Chondrocyte (in vitro differentiated cells): Measurements from ENCODE around the gene MUC2. TPM values are rescaled to one million over a fixed set of nuclear protein-coding genes. Genes with fewer than 3 reads are reported as not detected.
A peak's percentile ranks its signal among the peaks of the same experiment; 100 is the strongest.

ENCODE experiments used
- DNase-seq: peaks from one replicate; pipeline ENCODE4 v3.0.0; 2021; ENCODE audit warnings: mixed read lengths, low spot score
- H3K27ac Mint-ChIP-seq: one replicate; pipeline ENCODE4 v1.8.0; 2021; ENCODE audit warnings: mild to moderate bottlenecking, moderate library complexity, mixed read lengths; ENCODE audit not compliant: unreplicated experiment
- H3K27me3 Mint-ChIP-seq: 2 replicates; pipeline ENCODE4 v1.8.0; 2021; ENCODE audit warnings: low read depth, mixed read lengths
- H3K36me3 Mint-ChIP-seq: 2 replicates; pipeline ENCODE4 v1.8.0; 2021; ENCODE audit warnings: low read depth, mixed read lengths
- H3K4me1 Mint-ChIP-seq: 2 replicates; pipeline ENCODE4 v1.8.0; 2021; ENCODE audit warnings: low read depth, mild to moderate bottlenecking, mixed read lengths
- H3K4me3 Mint-ChIP-seq: one replicate; pipeline ENCODE4 v1.8.0; 2021; ENCODE audit warnings: mild to moderate bottlenecking, moderate library complexity, mixed read lengths; ENCODE audit not compliant: unreplicated experiment
- H3K9me3 Mint-ChIP-seq: 2 replicates; pipeline ENCODE4 v1.8.0; 2021; ENCODE audit warnings: low read depth, mixed read lengths
- CTCF ChIP-seq: fragments of 200-600 bp; sonication (generic); IDR thresholded peaks from 2 replicates; pipeline ENCODE4 v1.5.0; 2021; ENCODE audit warnings: antibody characterized with exemption, mild to moderate bottlenecking, moderate library complexity
- long read RNA-seq: library from polyadenylated mRNA; stranded (forward); transcript quantifications from one replicate; pipeline ENCODE4 v2.0.0, GENCODE V29; 2021
- total RNA-seq: library from RNA; stranded (reverse); gene quantifications from 3 replicates; pipeline ENCODE4 v1.2.1, GENCODE V29; 2021

MUC2 gene
- not detected in 3 replicates for total RNA-seq
- long read RNA-seq = 0 reads

- DNase-seq = peak; percentile 90
- no peak within 1 kb of the TSS for H3K4me3 Mint-ChIP-seq
- TF ChIP-seq CTCF = no peak
- H3K4me1 Mint-ChIP-seq = no peaks in the 10 kb centered on the region
- no peak within 1 kb of the TSS for H3K27ac Mint-ChIP-seq
- peaks cover 4% of the 10 kb centered on the region for H3K27me3 Mint-ChIP-seq
- H3K36me3 Mint-ChIP-seq = no peaks in the 10 kb centered on the region
- no peaks in the 10 kb centered on the region for H3K9me3 Mint-ChIP-seq
Measured at GRCh38 chr11:1074244-1075221, at the start of gene MUC2. Gene MUC2 (plus strand): TSS chr11:1074874.

- H3K27ac Mint-ChIP-seq = no peak overlapping the region
- no peak for DNase-seq
- no peaks in the 10 kb centered on the region for H3K27me3 Mint-ChIP-seq
- no peak for TF ChIP-seq CTCF
- no peaks in the 10 kb centered on the region for H3K36me3 Mint-ChIP-seq
- no peaks in the 10 kb centered on the region for H3K4me1 Mint-ChIP-seq
- no peaks in the 10 kb centered on the region for H3K9me3 Mint-ChIP-seq
- H3K4me3 Mint-ChIP-seq = no peak overlapping the region
Measured at GRCh38 chr11:1025410-1026162, 49.1 kb upstream of the MUC2 start.

GRCh38 chr11:1026163-1026450, 48.6 kb upstream of the MUC2 start:
- H3K4me1 Mint-ChIP-seq = no peaks in the 10 kb centered on the region
- no peak for TF ChIP-seq CTCF
- no peaks in the 10 kb centered on the region for H3K27me3 Mint-ChIP-seq

GRCh38 chr11:1026641-1027482, 47.8 kb upstream of the MUC2 start:
- no peak for TF ChIP-seq CTCF
- Mint-ChIP-seq H3K9me3 (no peaks in the 10 kb centered on the region), H3K27ac (no peak overlapping the region), H3K4me1 (no peaks in the 10 kb centered on the region), H3K4me3 (no peak overlapping the region), H3K27me3 (no peaks in the 10 kb centered on the region), H3K36me3 (no peaks in the 10 kb centered on the region)
- DNase-seq = no peak

More at GRCh38 chr11:1026163-1026450, 48.6 kb upstream of the MUC2 start:
- Mint-ChIP-seq H3K9me3 (no peaks in the 10 kb centered on the region), H3K4me3 (no peak overlapping the region), H3K27ac (no peak overlapping the region), H3K36me3 (no peaks in the 10 kb centered on the region)
- DNase-seq = no peak
